ENCODE measurements around the gene TBCC.
A peak's percentile ranks its signal among the peaks of the same experiment; 100 is the strongest.
"Not testable (repeated sequence)": the region's sequence is repeated elsewhere in the genome, so short reads cannot be mapped to it uniquely, and the experiment has no call there.

Gene TBCC

DNA sequence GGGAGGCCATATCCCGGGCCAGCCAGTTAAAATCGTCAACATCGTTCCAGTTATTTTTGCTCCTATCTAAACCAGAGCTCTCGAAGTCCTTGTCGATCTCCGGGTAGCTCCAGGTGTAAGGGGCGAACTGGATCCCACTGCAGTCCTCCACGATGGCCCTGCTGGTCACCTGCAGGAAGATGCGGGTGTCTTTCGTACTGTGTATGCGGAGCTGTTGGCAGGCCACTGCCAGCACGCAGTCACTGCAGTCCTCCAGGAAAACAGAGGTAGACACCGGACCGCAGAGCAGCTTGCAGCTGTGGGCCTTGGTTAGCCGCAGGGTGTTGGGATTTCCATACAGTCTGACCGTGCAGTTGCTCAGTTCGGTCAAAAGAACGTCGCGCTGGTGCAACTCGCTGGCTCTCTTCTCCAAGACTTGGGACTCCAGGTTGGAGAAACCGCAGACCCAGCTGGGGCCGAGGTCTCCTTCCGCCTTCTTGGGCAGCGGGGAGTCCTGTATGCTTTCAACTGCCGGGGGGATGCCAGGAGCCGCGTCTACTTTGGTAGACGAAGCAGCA lies 742 bp downstream of the TBCC start:
- TF ChIP-seq CTCF (IDR thresholded peaks at IDR 0.05; ENCODE audit: low read depth, low read length), result no peak
- H3K4me3 ChIP-seq (ENCODE audit: low read depth, low read length), result peak overlapping the region; percentile 99

- TF ChIP-seq CTCF (IDR thresholded peaks at IDR 0.05; ENCODE audit: low read depth, low read length), result no peak
- H3K4me3 ChIP-seq (ENCODE audit: low read depth, low read length), result peak overlapping the region; percentile 99
Measured at GRCh38 chr6:42744351-42744893, 1.5 kb downstream of the TBCC start.

DNA sequence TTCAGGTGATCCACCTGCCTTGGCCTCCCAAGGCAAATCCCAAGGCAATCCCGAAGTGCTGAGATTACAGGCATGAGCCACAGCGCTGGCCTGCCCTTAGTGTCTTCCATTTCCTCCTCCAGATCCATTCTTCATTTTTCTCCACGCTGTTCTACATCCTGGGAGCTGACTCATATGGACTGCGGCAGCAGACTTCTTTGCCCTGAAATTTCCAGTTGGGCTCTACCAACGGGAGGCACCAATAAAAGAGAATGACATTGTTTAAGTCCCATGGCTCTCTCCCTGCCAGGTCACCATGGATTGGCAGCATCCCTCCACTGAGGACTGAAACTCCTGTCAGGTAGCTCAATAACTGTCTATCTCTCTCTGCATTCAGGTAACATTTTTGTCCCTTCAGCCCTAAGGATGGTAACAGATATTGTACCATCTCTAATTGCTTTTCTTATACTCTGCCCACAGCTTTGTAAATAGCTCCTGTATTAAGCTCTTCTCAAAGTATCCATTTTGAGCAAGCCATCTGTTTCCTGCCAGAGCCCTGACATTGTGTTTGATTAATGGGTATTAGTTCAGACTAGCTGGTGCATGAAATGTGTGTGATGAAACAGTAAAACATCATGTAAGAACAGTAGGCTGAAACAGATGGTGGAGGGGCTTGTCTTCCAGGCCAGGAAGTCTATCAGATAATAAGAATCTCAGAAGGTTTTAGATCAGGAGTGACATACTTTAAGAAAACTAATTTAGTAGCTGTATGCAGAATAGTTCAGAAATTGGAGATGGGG lies 3.6 kb downstream of the TBCC start:
- no peak overlapping the region for H3K4me3 ChIP-seq (ENCODE audit: low read depth, low read length)
- TF ChIP-seq CTCF (IDR thresholded peaks at IDR 0.05; ENCODE audit: low read depth, low read length), result no peak

- no peak overlapping the region for H3K4me3 ChIP-seq (ENCODE audit: low read depth, low read length)
- TF ChIP-seq CTCF (IDR thresholded peaks at IDR 0.05; ENCODE audit: low read depth, low read length), result no peak
Measured at GRCh38 chr6:42740725-42741124, 5.2 kb downstream of the TBCC start.

GRCh38 chr6:42735976-42736375 lies 9.9 kb downstream of the TBCC start:
- TF ChIP-seq CTCF (IDR thresholded peaks at IDR 0.05; ENCODE audit: low read depth, low read length), result no peak

DNA sequence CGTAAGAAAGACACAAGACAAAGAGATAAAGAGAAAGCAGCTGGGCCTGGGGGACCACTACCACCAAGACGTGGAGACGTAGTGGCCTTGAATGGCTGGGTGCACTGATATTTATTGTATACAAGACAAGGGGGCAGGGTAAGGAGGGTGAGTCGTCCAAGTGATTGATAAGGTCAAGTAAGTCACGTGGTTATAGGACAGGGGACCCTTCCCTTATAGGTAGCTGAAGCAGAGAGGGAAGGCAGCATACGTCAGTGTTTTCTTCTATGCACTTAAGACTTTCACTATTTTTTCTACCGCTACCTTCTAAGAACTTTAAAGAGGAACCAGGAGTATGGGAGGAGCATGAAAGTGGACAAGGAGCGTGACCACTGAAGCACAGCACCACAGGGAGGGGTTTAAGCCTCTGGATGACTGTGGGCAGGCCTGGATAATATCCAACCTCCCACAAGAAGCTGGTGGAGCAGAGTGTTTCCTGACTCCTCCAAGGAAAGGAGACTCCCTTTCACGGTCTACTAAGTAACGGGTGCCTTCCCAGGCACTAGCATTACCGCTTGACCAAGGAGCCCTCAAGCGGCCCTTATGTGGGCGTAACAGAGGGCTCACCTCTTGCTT lies 11.9 kb downstream of the TBCC start:
- not testable (repeated sequence) for H3K4me3 ChIP-seq (ENCODE audit: low read depth, low read length)

More at GRCh38 chr6:42735976-42736375, 9.9 kb downstream of the TBCC start:
- no peak overlapping the region for H3K4me3 ChIP-seq (ENCODE audit: low read depth, low read length)

DNA sequence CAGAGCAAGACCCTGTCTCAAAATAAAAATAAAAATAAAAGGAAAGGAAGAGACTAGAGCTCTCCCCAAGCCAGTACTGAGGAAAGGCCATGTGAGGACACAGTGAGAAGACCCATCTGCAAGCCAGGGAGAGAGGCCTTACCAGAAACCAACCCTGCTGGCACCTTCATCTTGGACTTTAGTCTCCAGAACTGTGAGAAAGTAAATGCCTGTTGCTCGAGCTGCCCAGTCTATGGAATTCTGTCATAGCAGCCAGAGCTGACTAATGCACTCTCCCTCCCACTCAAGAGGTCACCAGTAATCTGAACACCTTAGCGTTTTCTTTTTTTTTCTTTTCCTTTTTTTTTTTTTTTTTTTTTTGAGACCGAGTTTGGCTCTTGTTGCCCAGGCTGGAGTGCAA lies 16.2 kb downstream of the TBCC start:
- H3K4me3 ChIP-seq (ENCODE audit: low read depth, low read length), result no peak overlapping the region
- TF ChIP-seq CTCF (IDR thresholded peaks at IDR 0.05; ENCODE audit: low read depth, low read length), result no peak
